Kidney (tissue), 14 donors: ENCODE results near the gene COL28A1. TPM values are rescaled to one million over a fixed set of nuclear protein-coding genes. Genes with fewer than 3 reads are reported as not detected.
A peak's percentile ranks its signal among the peaks of the same experiment; 100 is the strongest.

Source experiments
- DNase-seq, 5 donors: peaks; one replicate each; pipeline ENCODE4 v3.0.0-alpha.2; 2013 to 2020
- FAIRE-seq: peaks from 2 replicates; lab custom pipeline; 2012; peaks lifted over from hg19 to GRCh38; lab: Jason Lieb, UNC
- H3K27ac ChIP-seq, 2 donors: one replicate each; pipeline ENCODE4 v1.7.0; 2013; ENCODE audit warnings: low read depth in 2 of 2, low read length in 2 of 2, inconsistent platforms in 1 of 2
- H3K27me3 ChIP-seq: one replicate; pipeline ENCODE4 v1.7.1; 2013; ENCODE audit warnings: low read length, inconsistent platforms; ENCODE audit not compliant: control insufficient read depth, insufficient read depth
- H3K36me3 ChIP-seq, 3 donors: one replicate each; pipeline versions ENCODE4 v1.7.0 to v1.7.1; 2013; ENCODE audit warnings: low read length in 3 of 3, control low read depth in 1 of 3, inconsistent platforms in 1 of 3; ENCODE audit not compliant: insufficient read depth in 3 of 3, control insufficient read depth in 2 of 3
- H3K4me1 ChIP-seq, 3 donors: one replicate each; pipeline versions ENCODE4 v1.7.0 to v1.7.1; 2013; ENCODE audit warnings: low read length in 3 of 3, inconsistent platforms in 1 of 3, low read depth in 1 of 3; ENCODE audit not compliant: control insufficient read depth in 2 of 3, insufficient read depth in 2 of 3
- H3K4me3 ChIP-seq, 3 donors: one replicate each; pipeline versions ENCODE4 v1.7.0 to v1.8.1; 2013; ENCODE audit warnings: low read length in 3 of 3, control low read depth in 1 of 3, inconsistent platforms in 1 of 3
- H3K9ac ChIP-seq, 3 donors: one replicate each; pipeline versions ENCODE4 v1.7.0 to v1.7.1; 2013; ENCODE audit warnings: low read length in 3 of 3, control low read depth in 1 of 3, inconsistent platforms in 1 of 3
- H3K9me3 ChIP-seq, 3 donors: one replicate each; pipeline versions ENCODE4 v1.7.0 to v1.7.1; 2013; ENCODE audit warnings: low read length in 3 of 3, control low read depth in 1 of 3, inconsistent platforms in 1 of 3; ENCODE audit not compliant: control insufficient read depth in 2 of 3, insufficient read depth in 1 of 3
- CTCF ChIP-seq: IDR thresholded peaks from 3 replicates; pipeline ENCODE4 v1.5.1; 2012; ENCODE audit warnings: mild to moderate bottlenecking, moderate library complexity, borderline replicate concordance; ENCODE audit not compliant: insufficient read depth; ENCODE audit errors: extremely low read depth
- intact Hi-C: fragments of 100-400 bp; cut with DNase I; formaldehyde crosslinking; loops from one replicate; pipeline ENCODE4 v1.11.1; 2022
- polyA plus RNA-seq: library from polyadenylated mRNA; stranded (reverse); fragments of 350-450 nt; fragmentation: Illumina TruSeq; extraction: RNeasy Lipid Tissue Mini Kit (QIAGEN cat#74804); gene quantifications from one replicate; pipeline ENCODE4 v1.2.3, GENCODE V29; 2014; ENCODE audit warnings: low read depth, low replicate concordance; ENCODE audit not compliant: insufficient read depth
- total RNA-seq: library from RNA; stranded (reverse); fragmentation: NEBNext Ultra II Directional; extraction: Animal tissue kit (Norgen Biotek cat#: 25700); gene quantifications from one replicate; pipeline ENCODE4 v1.2.1, GENCODE V29; 2021
- donor health status: control.
- donor health status: control.
- donor health status: control.
- donor health status: control.
- donor health status: control.
- donor health status: DM: yes; HTN: yes; CAD: no.
- donor health status: Normal renal cell carcinoma (clear cell type).

The COL28A1 gene
- total and polyA plus RNA-seq, 2 donors from 2014 or later, result 2.7 to 5.8 TPM

GRCh38 chr7:7443806-7444350 is 91.8 kb downstream of the COL28A1 start:
- Histone ChIP-seq H3K9me3 (peaks cover 0 to 3% (median 0%) of the 10 kb centered on the region in 3 donors), H3K9ac (no peak overlapping the region), H3K4me1 (no peaks in the 10 kb centered on the region), H3K4me3 (no peak overlapping the region), H3K27ac (no peak overlapping the region), H3K27me3 (no peaks in the 10 kb centered on the region), H3K36me3 (no peaks in the 10 kb centered on the region)
- FAIRE-seq (no peak), DNase-seq (peak in 1 of 5 donors; percentile 76)
- TF ChIP-seq CTCF, result no peak
- intact Hi-C loops, result no loop called here

GRCh38 chr7:7439564-7439963 is 96.1 kb downstream of the COL28A1 start:
- Histone ChIP-seq H3K36me3 (no peaks in the 10 kb centered on the region), H3K4me1 (no peaks in the 10 kb centered on the region), H3K9me3 (no peaks in the 10 kb centered on the region), H3K27me3 (no peaks in the 10 kb centered on the region), H3K4me3 (no peak overlapping the region), H3K27ac (no peak overlapping the region), H3K9ac (no peak overlapping the region)
- no peak for TF ChIP-seq CTCF
- intact Hi-C loops, result no loop called here
- no peak for DNase-seq
- FAIRE-seq, result no peak

- H3K27me3 ChIP-seq, result no peaks in the 10 kb centered on the region
- no peak overlapping the region for H3K27ac ChIP-seq
- no peak overlapping the region for H3K9ac ChIP-seq
- intact Hi-C loops, result no loop called here
- no peak for DNase-seq
- no peaks in the 10 kb centered on the region for H3K9me3 ChIP-seq
- no peak overlapping the region for H3K4me3 ChIP-seq
- no peaks in the 10 kb centered on the region for H3K4me1 ChIP-seq
- no peak for TF ChIP-seq CTCF
- FAIRE-seq, result no peak
- no peaks in the 10 kb centered on the region for H3K36me3 ChIP-seq
Measured at GRCh38 chr7:7438851-7439250, 96.8 kb downstream of the COL28A1 start.

- no peak for DNase-seq
- FAIRE-seq, result no peak
- TF ChIP-seq CTCF, result no peak
- Histone ChIP-seq H3K4me3 (no peak overlapping the region), H3K9ac (no peak overlapping the region), H3K4me1 (no peaks in the 10 kb centered on the region), H3K36me3 (no peaks in the 10 kb centered on the region), H3K27ac (no peak overlapping the region), H3K9me3 (no peaks in the 10 kb centered on the region), H3K27me3 (no peaks in the 10 kb centered on the region)
- intact Hi-C loops, result no loop called here
Measured at GRCh38 chr7:7435978-7436377, 99.7 kb downstream of the COL28A1 start.
